CD4-positive, alpha-beta T cell treated with Interleukin-2 at 100 ng/mL for 4 hours (primary cell): ENCODE results near the gene SHB.
A peak's percentile ranks its signal among the peaks of the same experiment; 100 is the strongest.
"Not testable (repeated sequence)": the region's sequence is repeated elsewhere in the genome, so short reads cannot be mapped to it uniquely, and the experiment has no call there.

Experiments used
- DNase-seq: peaks from one replicate; pipeline ENCODE4 v3.0.0-alpha.2; 2020; ENCODE audit warnings: low spot score

SHB gene

DNA sequence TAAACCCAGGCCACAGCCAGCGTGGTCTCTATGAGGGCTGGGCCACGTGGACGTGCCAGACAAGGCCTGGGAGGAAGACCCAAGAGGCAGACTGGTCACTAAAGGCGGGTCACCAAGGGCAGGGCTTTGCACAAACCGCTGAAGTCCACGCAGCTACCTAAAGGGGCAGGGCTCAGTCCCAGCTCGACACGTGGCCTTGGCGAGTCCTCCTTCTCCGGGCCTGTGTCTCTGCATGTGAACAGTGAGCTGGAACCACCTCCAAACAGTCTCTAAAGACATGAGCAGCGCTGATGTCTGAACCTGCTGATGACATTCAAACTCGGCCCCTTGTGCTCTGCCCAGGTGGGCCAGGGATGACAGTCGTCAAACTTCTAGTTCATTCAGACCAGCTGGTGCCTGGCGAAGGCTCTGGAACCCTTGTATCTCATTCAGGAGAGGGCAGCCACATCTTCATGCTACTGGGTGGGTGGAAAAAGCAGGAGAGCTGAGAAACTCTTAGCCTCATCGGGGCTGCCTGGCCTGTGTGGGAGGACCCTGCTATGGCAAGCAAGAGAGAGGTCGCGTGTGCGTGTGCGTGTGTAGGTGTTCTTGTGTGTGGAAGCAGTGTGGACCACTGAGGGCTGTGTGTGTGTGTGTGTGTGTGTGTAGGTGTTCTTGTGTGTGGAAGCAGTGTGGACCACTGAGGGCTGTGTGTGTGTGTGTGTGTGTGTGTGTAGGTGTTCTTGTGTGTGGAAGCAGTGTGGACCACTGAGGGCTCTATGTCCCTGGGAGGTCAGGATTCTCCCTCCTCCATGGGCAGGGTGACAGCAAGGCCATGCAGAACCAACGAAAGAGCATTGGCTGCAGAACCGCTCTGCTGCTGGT, 151.0 kb downstream of the SHB start:
- no peak for DNase-seq

GRCh38 chr9:37917313-37917731, 151.7 kb downstream of the SHB start:
- DNase-seq, result no peak

GRCh38 chr9:37916471-37917312, 152.3 kb downstream of the SHB start:
- DNase-seq, result no peak

GRCh38 chr9:37915911-37916470, 153.0 kb downstream of the SHB start:
- DNase-seq, result no peak

DNA sequence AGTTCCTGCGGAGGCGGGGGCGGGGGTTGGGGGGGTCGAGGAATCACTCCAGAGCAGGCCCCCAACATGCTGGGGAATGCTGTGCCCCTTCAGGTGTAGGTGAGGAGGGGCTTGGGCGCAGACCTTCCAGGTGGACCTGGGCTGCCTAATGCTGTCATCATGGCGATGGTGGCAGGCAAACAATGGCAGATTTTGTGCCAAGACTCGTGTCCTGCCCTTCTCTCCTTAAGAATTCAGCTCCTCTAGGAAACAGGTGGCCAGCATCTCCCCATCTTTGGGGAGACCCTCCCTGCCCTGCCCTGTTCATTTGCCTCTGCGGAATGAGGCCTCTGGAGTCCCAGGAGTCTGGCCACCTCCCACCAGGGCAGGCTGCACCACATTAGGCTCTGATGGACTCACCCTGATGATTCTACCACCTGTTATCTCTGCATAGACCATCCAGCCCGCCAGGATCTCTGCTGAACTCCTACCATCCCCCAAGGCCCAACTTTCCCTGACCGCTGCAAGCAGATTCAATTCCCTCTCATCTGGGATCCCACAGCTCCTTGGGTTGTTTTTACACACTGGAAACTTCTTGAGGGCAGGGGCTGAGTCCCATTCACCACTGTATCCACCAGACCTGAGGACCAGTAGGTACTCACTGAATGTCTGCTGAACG, 154.2 kb downstream of the SHB start:
- DNase-seq, result no peak

DNA sequence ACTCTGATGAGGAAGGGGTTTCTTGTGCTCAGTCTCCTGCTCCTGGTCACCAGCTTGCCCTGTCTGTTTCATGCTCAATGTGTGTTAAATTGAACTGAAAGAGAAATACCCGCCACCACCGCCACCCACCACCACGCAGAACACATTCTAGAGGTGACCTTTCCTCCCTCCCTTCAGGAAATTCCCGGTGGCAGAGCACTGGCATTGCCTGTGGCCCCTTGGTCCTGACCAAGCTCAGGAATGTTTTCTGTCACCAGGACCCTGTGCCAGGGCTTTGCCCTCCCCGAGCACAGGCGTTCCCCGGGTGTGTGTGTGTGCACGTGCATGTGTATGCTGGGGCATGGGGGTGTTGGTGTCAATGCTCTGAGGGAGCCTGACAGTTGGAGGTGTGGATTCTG, 154.9 kb downstream of the SHB start:
- DNase-seq, result no peak

GRCh38 chr9:37913480-37914153, 155.4 kb downstream of the SHB start:
- peak; percentile 87 for DNase-seq

DNA sequence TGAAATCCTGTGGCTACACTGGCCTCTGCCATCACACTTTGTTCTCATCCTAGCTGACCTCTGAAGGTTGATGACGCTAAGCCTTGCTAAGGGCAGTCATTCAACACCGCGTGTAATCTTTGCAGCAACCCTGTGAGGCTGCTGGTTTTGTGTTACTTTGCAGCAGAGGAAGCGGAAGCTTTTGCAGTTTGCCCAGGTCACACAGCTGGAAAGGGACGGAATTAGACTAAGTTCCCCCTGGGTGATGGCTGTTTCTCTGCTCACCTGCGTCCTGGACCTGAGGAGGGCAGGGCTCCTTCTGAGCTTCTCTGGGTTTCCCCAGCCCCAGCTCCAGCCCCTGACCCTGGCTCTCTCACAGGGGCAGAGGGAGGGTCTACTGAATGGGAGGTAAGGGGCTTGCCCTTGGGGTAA, 157.8 kb downstream of the SHB start:
- DNase-seq, result no peak

DNA sequence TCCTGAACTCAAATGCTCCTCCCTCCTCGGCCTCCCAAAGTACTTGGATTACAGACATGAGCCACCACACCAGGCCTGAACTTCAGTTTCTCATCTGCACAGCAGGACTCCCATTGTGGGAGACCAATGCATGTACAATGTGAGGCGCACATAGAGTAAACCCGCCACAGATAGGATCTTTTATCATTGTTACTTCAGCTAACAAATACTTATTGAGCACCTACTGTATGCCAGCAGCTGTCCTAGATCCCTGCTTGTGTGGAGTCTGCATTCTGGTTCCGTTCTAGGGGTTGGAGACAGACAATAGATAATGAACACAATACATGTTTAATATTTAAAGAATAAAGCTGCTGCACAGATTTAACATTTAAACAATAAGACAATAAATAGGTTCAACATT, 158.8 kb downstream of the SHB start:
- no peak for DNase-seq

GRCh38 chr9:37909836-37910235, 159.2 kb downstream of the SHB start:
- not testable (repeated sequence) for DNase-seq

GRCh38 chr9:37909326-37909725, 159.7 kb downstream of the SHB start:
- DNase-seq, result no peak

GRCh38 chr9:37908698-37909186, 160.3 kb downstream of the SHB start:
- DNase-seq, result no peak

DNA sequence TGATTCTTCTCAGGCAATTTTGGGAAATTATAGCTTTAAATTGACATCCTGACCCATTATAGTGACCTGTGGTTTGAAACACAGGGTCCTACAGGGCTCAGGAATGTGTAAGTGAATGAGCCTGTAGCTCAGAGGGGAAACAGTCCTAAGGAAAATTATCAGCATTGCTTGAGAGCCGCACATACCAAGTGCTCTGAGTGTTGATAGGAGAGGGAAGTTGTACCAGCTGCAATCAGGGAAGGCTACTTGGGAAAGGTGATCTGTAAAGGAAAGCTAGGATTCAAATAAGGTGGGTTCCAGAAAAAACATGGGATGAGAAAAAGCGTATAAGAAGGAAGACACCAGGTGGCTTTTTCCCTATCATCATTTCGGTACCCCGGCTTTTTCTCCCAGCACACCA, 160.7 kb downstream of the SHB start:
- DNase-seq, result no peak

DNA sequence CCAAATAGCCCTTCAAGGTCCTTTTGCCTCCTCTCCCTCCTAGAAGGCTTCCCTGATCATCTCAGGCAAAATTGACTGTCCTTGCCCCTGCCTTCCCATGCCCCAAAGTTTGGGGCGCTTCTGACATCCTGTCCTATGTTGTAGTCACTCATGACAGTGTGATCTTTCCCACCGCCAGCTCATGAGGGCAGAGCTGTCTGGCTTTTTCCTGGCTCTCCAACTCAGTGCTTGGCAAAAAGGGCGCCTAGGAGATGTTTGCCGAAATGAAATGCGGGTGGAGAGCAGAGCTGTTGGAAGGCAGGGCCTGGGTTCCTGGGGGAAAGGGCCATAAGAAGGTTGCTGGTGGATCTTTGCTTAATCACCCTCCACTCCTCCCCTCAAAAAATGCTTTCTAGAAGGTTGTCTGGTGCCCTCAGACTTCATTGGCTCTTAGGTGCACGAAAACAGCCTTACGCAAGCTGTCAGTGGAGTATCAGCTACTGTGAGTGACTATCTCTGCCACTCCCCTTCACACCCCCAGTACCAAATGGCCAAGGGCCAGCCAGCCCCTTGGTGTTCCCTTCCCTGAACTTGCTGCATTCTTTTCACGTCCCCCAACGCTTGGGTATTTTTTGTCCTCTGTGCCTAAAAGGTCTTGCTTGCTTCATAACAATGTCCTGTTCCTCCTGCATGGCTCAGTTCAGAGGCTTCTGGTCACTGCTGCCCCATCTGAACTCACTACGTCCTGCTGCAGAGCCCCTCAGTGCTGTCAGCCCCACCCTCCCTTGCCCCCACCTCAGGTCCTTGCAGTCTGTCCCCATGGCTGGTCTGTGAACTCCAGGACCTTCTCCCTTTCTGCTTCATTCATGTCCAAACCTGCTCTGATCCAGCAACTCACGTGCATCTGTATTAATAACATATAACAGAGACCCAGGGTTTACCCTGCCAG, 162.5 kb downstream of the SHB start:
- DNase-seq, result no peak

- no peak for DNase-seq
These were observed 163.3 kb downstream of the SHB start for GRCh38 chr9:37905776-37906175.

GRCh38 chr9:37905131-37905505, 163.9 kb downstream of the SHB start:
- DNase-seq, result no peak

DNA sequence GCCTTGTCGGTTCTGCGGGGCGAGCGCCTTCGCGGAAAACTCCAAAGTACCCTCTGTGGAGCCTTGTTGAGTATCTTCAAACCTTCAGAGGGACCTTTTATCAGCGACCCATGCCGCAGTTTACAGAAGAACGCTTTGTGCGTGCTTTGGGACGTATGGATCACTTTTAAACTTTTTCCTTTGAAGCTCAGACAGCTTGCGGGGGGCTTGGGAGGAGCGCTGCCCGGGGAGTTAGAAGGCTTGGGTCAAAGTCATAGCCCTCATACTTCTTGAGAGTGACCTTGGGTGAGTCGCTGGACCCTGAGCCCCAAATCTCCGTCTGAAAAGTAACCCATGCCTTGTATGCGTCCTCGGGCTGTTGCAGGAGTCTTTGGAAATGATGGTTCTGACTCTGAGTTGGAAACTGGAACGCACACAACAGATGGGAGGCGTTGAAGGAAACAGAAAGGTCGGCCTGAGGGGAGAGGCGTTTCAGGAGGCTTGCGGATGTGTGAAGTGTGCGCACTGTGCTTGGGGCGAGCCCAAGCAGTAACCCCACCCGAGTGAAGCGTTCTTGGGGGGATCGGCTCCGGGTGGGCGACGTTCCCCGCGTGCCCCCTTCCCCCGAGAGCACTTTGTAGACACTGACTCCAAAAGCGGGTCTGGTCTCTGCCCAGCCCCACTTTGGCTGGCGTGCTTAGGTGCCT, 164.4 kb downstream of the SHB start:
- DNase-seq, result no peak

GRCh38 chr9:37903647-37904444, 165.2 kb downstream of the SHB start, which contains the start of gene SLC25A51:
Gene SLC25A51 (minus strand): TSS chr9:37904127. CDS start chr9:37888550, 15,577 bp downstream.
- DNase-seq, result peak; percentile 98
